OCI-LY1 (cell line): ENCODE results near the gene BMP2K.

Experiments used
- H2AFZ ChIP-seq: fragments of 200-600 bp; sonication (generic), shearing (Covaris generic); 2 replicates; pipeline ENCODE4 v1.6.0; 2014; ENCODE audit warnings: antibody characterized with exemption, mild to moderate bottlenecking, low read length
- H3F3A ChIP-seq: fragments of 200-600 bp; sonication (generic), shearing (Covaris generic); 2 replicates; pipeline ENCODE4 v1.6.0; 2014; ENCODE audit warnings: mild to moderate bottlenecking, antibody characterized with exemption, low read length, moderate library complexity; ENCODE audit not compliant: insufficient read depth
- H3K27ac ChIP-seq: fragments of 200-600 bp; sonication (generic); 2 replicates; pipeline ENCODE4 v1.5.1; 2014; ENCODE audit warnings: low read length, mixed run types, mild to moderate bottlenecking, low read depth; ENCODE audit not compliant: poor library complexity, severe bottlenecking
- H3K27me3 ChIP-seq: fragments of 200-600 bp; sonication (generic); 2 replicates; pipeline ENCODE4 v1.6.0; 2014; ENCODE audit warnings: antibody characterized with exemption, mild to moderate bottlenecking, low read length, moderate library complexity; ENCODE audit not compliant: insufficient read depth
- H3K36me3 ChIP-seq: fragments of 200-600 bp; sonication (generic); 2 replicates; pipeline ENCODE4 v1.6.1; 2014; ENCODE audit warnings: mild to moderate bottlenecking, antibody characterized with exemption, low read length, moderate library complexity, mixed read lengths; ENCODE audit not compliant: insufficient read depth
- H3K4me1 ChIP-seq: fragments of 200-600 bp; sonication (generic); 2 replicates; pipeline ENCODE4 v1.5.1; 2014; ENCODE audit warnings: mild to moderate bottlenecking, low read length, moderate library complexity; ENCODE audit not compliant: insufficient read depth, severe bottlenecking
- H3K4me2 ChIP-seq: fragments of 200-600 bp; sonication (generic), shearing (Covaris generic); 2 replicates; pipeline ENCODE4 v1.6.1; 2014; ENCODE audit warnings: low read length
- H3K4me3 ChIP-seq: fragments of 200-600 bp; sonication (generic); 2 replicates; pipeline ENCODE4 v1.5.1; 2014; ENCODE audit warnings: low read length, low read depth, mild to moderate bottlenecking, mixed read lengths; ENCODE audit not compliant: poor library complexity, severe bottlenecking
- H3K79me2 ChIP-seq: fragments of 200-600 bp; shearing (Covaris generic); 2 replicates; pipeline ENCODE4 v1.6.1; 2016; ENCODE audit warnings: mixed run types, low read length, mixed read lengths; ENCODE audit not compliant: insufficient read depth
- H3K9ac ChIP-seq: fragments of 200-600 bp; sonication (generic), shearing (Covaris generic); 2 replicates; pipeline ENCODE4 v1.6.1; 2014; ENCODE audit warnings: mild to moderate bottlenecking, low read length, mixed read lengths
- H3K9me2 ChIP-seq: fragments of 200-600 bp; sonication (generic), shearing (Covaris generic); 2 replicates; pipeline ENCODE4 v1.6.1; 2014; ENCODE audit warnings: low read depth, mild to moderate bottlenecking, low read length, mixed read lengths
- H3K9me3 ChIP-seq: fragments of 200-600 bp; shearing (Covaris generic); 2 replicates; pipeline ENCODE4 v1.6.1; 2014; ENCODE audit warnings: low read length, mixed read lengths
- H4K20me1 ChIP-seq: fragments of 200-600 bp; sonication (generic), shearing (Covaris generic); 2 replicates; pipeline ENCODE4 v1.6.0; 2016; ENCODE audit warnings: mild to moderate bottlenecking, low read length; ENCODE audit not compliant: insufficient read depth
- CTCF ChIP-seq: fragments of 200-600 bp; sonication (generic), shearing (Covaris generic); IDR thresholded peaks from 2 replicates; pipeline ENCODE4 v1.5.1; 2017; ENCODE audit warnings: mild to moderate bottlenecking, antibody characterized with exemption, low read length, moderate library complexity, mixed read lengths
- EZH2 ChIP-seq: fragments of 200-600 bp; sonication (generic), shearing (Covaris generic); IDR thresholded peaks from 2 replicates; pipeline ENCODE4 v1.8.0; 2017; ENCODE audit warnings: borderline replicate concordance, mixed run types, mild to moderate bottlenecking, antibody characterized with exemption, low read length, moderate library complexity, mixed read lengths

Gene BMP2K

GRCh38 chr4:78756776-78757175 is 19.4 kb upstream of the BMP2K start:
- H4K20me1 ChIP-seq: no peaks in the 10 kb centered on the region
- no peaks in the 10 kb centered on the region for H3K36me3 ChIP-seq
- no peak overlapping the region for H2AFZ ChIP-seq
- TF ChIP-seq CTCF (no peak), EZH2 (no peak)
- H3K9me3 ChIP-seq: no peaks in the 10 kb centered on the region
- H3F3A ChIP-seq: no peaks in the 10 kb centered on the region
- H3K9ac ChIP-seq: no peak overlapping the region
- H3K4me3 ChIP-seq: no peak overlapping the region
- H3K4me1 ChIP-seq: peaks cover 17% of the 10 kb centered on the region
- no peaks in the 10 kb centered on the region for H3K9me2 ChIP-seq
- H3K27me3 ChIP-seq: no peaks in the 10 kb centered on the region
- no peak overlapping the region for H3K4me2 ChIP-seq
- no peaks in the 10 kb centered on the region for H3K79me2 ChIP-seq
- H3K27ac ChIP-seq: no peak overlapping the region

GRCh38 chr4:78757574-78757973 is 18.6 kb upstream of the BMP2K start:
- Histone ChIP-seq H3K27me3 (no peaks in the 10 kb centered on the region), H3K36me3 (no peaks in the 10 kb centered on the region), H3K9me2 (no peaks in the 10 kb centered on the region), H3K4me2 (no peak overlapping the region), H3K79me2 (no peaks in the 10 kb centered on the region), H3K9me3 (no peaks in the 10 kb centered on the region), H3K27ac (no peak overlapping the region), H4K20me1 (no peaks in the 10 kb centered on the region), H3K4me3 (no peak overlapping the region), H3K9ac (no peak overlapping the region), H3K4me1 (peaks cover 9% of the 10 kb centered on the region), H2AFZ (no peak overlapping the region), H3F3A (no peaks in the 10 kb centered on the region)
- TF ChIP-seq EZH2 (no peak), CTCF (no peak)

GRCh38 chr4:78758085-78758484 is 18.1 kb upstream of the BMP2K start:
- TF ChIP-seq CTCF (no peak), EZH2 (no peak)
- Histone ChIP-seq H3K27me3 (no peaks in the 10 kb centered on the region), H3K4me1 (peaks cover 5% of the 10 kb centered on the region), H2AFZ (no peak overlapping the region), H3K79me2 (no peaks in the 10 kb centered on the region), H3F3A (no peaks in the 10 kb centered on the region), H3K36me3 (no peaks in the 10 kb centered on the region), H3K9me3 (no peaks in the 10 kb centered on the region), H3K27ac (no peak overlapping the region), H3K9ac (no peak overlapping the region), H3K9me2 (no peaks in the 10 kb centered on the region), H3K4me2 (no peak overlapping the region), H3K4me3 (no peak overlapping the region), H4K20me1 (no peaks in the 10 kb centered on the region)
